IPS DF 6.9 (cell line): ENCODE data around the gene LRRTM3.

Source experiments
- DNase-seq: peaks from one replicate; pipeline ENCODE4 v3.0.0-alpha.2; 2013; ENCODE audit warnings: low read depth, low spot score
- H3K27ac ChIP-seq: one replicate; pipeline ENCODE4 v1.5.1; 2013; ENCODE audit warnings: low read length, control low read depth
- H3K27me3 ChIP-seq: 2 replicates; pipeline ENCODE4 v1.6.1; 2013; ENCODE audit warnings: mild to moderate bottlenecking, low read length; ENCODE audit not compliant: control insufficient read depth, insufficient read depth
- H3K36me3 ChIP-seq: 2 replicates; pipeline ENCODE4 v1.6.1; 2013; ENCODE audit warnings: low read length; ENCODE audit not compliant: control insufficient read depth, insufficient read depth
- H3K4me1 ChIP-seq: 2 replicates; pipeline ENCODE4 v1.6.1; 2013; ENCODE audit warnings: low read length; ENCODE audit not compliant: control insufficient read depth, insufficient read depth
- H3K4me3 ChIP-seq: 2 replicates; pipeline ENCODE4 v1.5.1; 2013; ENCODE audit warnings: mild to moderate bottlenecking, low read length
- H3K9me3 ChIP-seq: 2 replicates; pipeline ENCODE4 v1.6.1; 2013; ENCODE audit warnings: low read length, inconsistent platforms; ENCODE audit not compliant: control insufficient read depth, insufficient read depth
- WGBS: extraction: QIAGEN DNeasy Blood & Tissue Kit; methylation state at CpG from one replicate; pipeline ENCODE4 v1.1.7; 2013; ENCODE audit warnings: mixed read lengths, missing lambda C conversion rate; ENCODE audit not compliant: insufficient read length, insufficient coverage; 5-methylcytosine and 5-hydroxymethylcytosine counted together

Gene LRRTM3

GRCh38 chr10:66917104-66917503, 8.7 kb upstream of the LRRTM3 start:
- Histone ChIP-seq H3K4me1 (no peaks in the 10 kb centered on the region), H3K27me3 (no peaks in the 10 kb centered on the region), H3K36me3 (no peaks in the 10 kb centered on the region), H3K9me3 (no peaks in the 10 kb centered on the region), H3K27ac (no peak overlapping the region), H3K4me3 (no peak overlapping the region)
- no peak for DNase-seq
- WGBS, result no CpG with 5 or more reads among the region's 3 CpGs

- Histone ChIP-seq H3K4me3 (no peak overlapping the region), H3K9me3 (no peaks in the 10 kb centered on the region), H3K27me3 (no peaks in the 10 kb centered on the region), H3K4me1 (no peaks in the 10 kb centered on the region), H3K27ac (no peak overlapping the region), H3K36me3 (no peaks in the 10 kb centered on the region)
- WGBS, result no CpG with 5 or more reads among the region's 2 CpGs
- no peak for DNase-seq
Observed at GRCh38 chr10:66919248-66919647, 6.6 kb upstream of the LRRTM3 start.

GRCh38 chr10:66924674-66925345, 1.0 kb upstream of the LRRTM3 start:
- no peak for DNase-seq
- H3K36me3 ChIP-seq, result no peaks in the 10 kb centered on the region
- whole genome bisulfite sequencing, result no CpG with 5 or more reads among the region's 10 CpGs
- no peak overlapping the region for H3K4me3 ChIP-seq
- peaks cover 5% of the 10 kb centered on the region; the same call in 1 of the 2 replicates for H3K27me3 ChIP-seq
- no peaks in the 10 kb centered on the region for H3K9me3 ChIP-seq
- H3K27ac ChIP-seq, result no peak overlapping the region
- H3K4me1 ChIP-seq, result no peaks in the 10 kb centered on the region

- Histone ChIP-seq H3K27me3 (peaks cover 5% of the 10 kb centered on the region; the same call in 1 of the 2 replicates), H3K4me1 (no peaks in the 10 kb centered on the region), H3K27ac (no peak overlapping the region), H3K36me3 (no peaks in the 10 kb centered on the region), H3K9me3 (no peaks in the 10 kb centered on the region), H3K4me3 (no peak overlapping the region)
- WGBS, result no CpG with 5 or more reads among the region's 7 CpGs
- DNase-seq, result no peak
Observed at GRCh38 chr10:66925373-66925772, 463 bp upstream of the LRRTM3 start.

- no CpG with 5 or more reads among the region's 5 CpGs for WGBS
- H3K27ac ChIP-seq, result no peak overlapping the region
- H3K4me1 ChIP-seq, result no peaks in the 10 kb centered on the region; the same call in 1 of the 2 replicates
Observed at GRCh38 chr10:66926841-66927240, 1.0 kb downstream of the LRRTM3 start.

GRCh38 chr10:66927251-66927935, 1.6 kb downstream of the LRRTM3 start:
- Histone ChIP-seq H3K9me3 (no peaks in the 10 kb centered on the region), H3K36me3 (no peaks in the 10 kb centered on the region), H3K4me1 (no peaks in the 10 kb centered on the region; the same call in 1 of the 2 replicates), H3K27me3 (peaks cover 5% of the 10 kb centered on the region; the same call in 1 of the 2 replicates), H3K27ac (no peak overlapping the region), H3K4me3 (no peak overlapping the region; the same call in 1 of the 2 replicates)
- DNase-seq, result no peak
- no CpG with 5 or more reads among the region's 11 CpGs for WGBS

More at GRCh38 chr10:66926841-66927240, 1.0 kb downstream of the LRRTM3 start:
- no peaks in the 10 kb centered on the region for H3K36me3 ChIP-seq
- no peaks in the 10 kb centered on the region for H3K9me3 ChIP-seq
- no peak for DNase-seq
- no peak overlapping the region for H3K4me3 ChIP-seq
- H3K27me3 ChIP-seq, result peaks cover 5% of the 10 kb centered on the region; the same call in 1 of the 2 replicates

GRCh38 chr10:66927971-66928770, 2.3 kb downstream of the LRRTM3 start:
- no peak for DNase-seq
- Histone ChIP-seq H3K27me3 (peaks cover 5% of the 10 kb centered on the region; the same call in 1 of the 2 replicates), H3K4me3 (peak overlapping the region; percentile 33; the same call in 1 of the 2 replicates)

GRCh38 chr10:66928776-66929175, 2.9 kb downstream of the LRRTM3 start:
- Histone ChIP-seq H3K4me3 (no peak overlapping the region), H3K27ac (no peak overlapping the region), H3K27me3 (peaks cover 5% of the 10 kb centered on the region; the same call in 1 of the 2 replicates), H3K36me3 (no peaks in the 10 kb centered on the region), H3K9me3 (no peaks in the 10 kb centered on the region), H3K4me1 (no peaks in the 10 kb centered on the region; the same call in 1 of the 2 replicates)
- no peak for DNase-seq
- WGBS, result no CpG with 5 or more reads among the region's 3 CpGs

More at GRCh38 chr10:66927971-66928770, 2.3 kb downstream of the LRRTM3 start:
- Histone ChIP-seq H3K36me3 (no peaks in the 10 kb centered on the region), H3K9me3 (no peaks in the 10 kb centered on the region), H3K27ac (no peak overlapping the region), H3K4me1 (no peaks in the 10 kb centered on the region; the same call in 1 of the 2 replicates)
- WGBS, result no CpG with 5 or more reads among the region's 30 CpGs

- H3K4me1 ChIP-seq, result no peaks in the 10 kb centered on the region; the same call in 1 of the 2 replicates
- DNase-seq, result no peak
- H3K4me3 ChIP-seq, result no peak overlapping the region
- WGBS, result no CpG with 5 or more reads among the region's 5 CpGs
- H3K27me3 ChIP-seq, result peaks cover 5% of the 10 kb centered on the region; the same call in 1 of the 2 replicates
- H3K36me3 ChIP-seq, result no peaks in the 10 kb centered on the region
- no peak overlapping the region for H3K27ac ChIP-seq
- H3K9me3 ChIP-seq, result no peaks in the 10 kb centered on the region
Observed at GRCh38 chr10:66929375-66929774, 3.5 kb downstream of the LRRTM3 start.

- no CpG with 5 or more reads among the region's 5 CpGs for WGBS
- Histone ChIP-seq H3K27me3 (peaks cover 5% of the 10 kb centered on the region; the same call in 1 of the 2 replicates), H3K36me3 (no peaks in the 10 kb centered on the region), H3K27ac (no peak overlapping the region), H3K9me3 (no peaks in the 10 kb centered on the region), H3K4me3 (no peak overlapping the region), H3K4me1 (no peaks in the 10 kb centered on the region; the same call in 1 of the 2 replicates)
- peak; percentile 60 for DNase-seq
Observed at GRCh38 chr10:66931340-66931948, 5.6 kb downstream of the LRRTM3 start.
